T-helper 17 cell (primary cell): ENCODE measurements around the gene TEX29. TPM values are rescaled to one million over a fixed set of nuclear protein-coding genes. Genes with fewer than 3 reads are reported as not detected.

Experiments
- total RNA-seq, 4 donors: library from RNA in 2 of 4; stranded (reverse) in 2 of 4; gene quantifications; one replicate each; pipeline ENCODE4 v1.2.3 and lab custom pipeline; 2022 to 2026

The TEX29 gene
- total RNA-seq, 2 donors from 2014 or later, result not detected

Other genes with a start within 250 kb of the TEX29 start
- gene ARHGEF7, start 205.3 kb upstream of the TEX29 start, total RNA-seq, result 100 to 1,000 TPM in 1 of 2 donors, 10 to 100 TPM in 1; 78.8 to 104 TPM